DND-41 (cell line): ENCODE results near the gene TMTC2.

Experiments
- ATAC-seq: fragments of 200-7000 bp; cut with Tn5 transposase; 3 replicates; pipeline ENCODE4 v1.9.1; 2021; ENCODE audit warnings: low read depth; ENCODE audit not compliant: insufficient read depth
- DNase-seq: peaks from one replicate; pipeline ENCODE4 v3.0.0-alpha.2; 2020
- H2AFZ ChIP-seq: 2 replicates; pipeline ENCODE4 v1.6.0; 2012; ENCODE audit warnings: low read depth, low read length
- H3K27ac ChIP-seq: 2 replicates; pipeline ENCODE4 v1.5.1; 2012; ENCODE audit warnings: low read length, inconsistent platforms
- H3K27me3 ChIP-seq: fragments of 200-600 bp; sonication (generic); 2 replicates; pipeline ENCODE4 v1.6.0; 2012; ENCODE audit warnings: low read length, mild to moderate bottlenecking, inconsistent platforms; ENCODE audit not compliant: insufficient read depth, poor library complexity
- H3K36me3 ChIP-seq: 2 replicates; pipeline ENCODE4 v1.5.1; 2012; ENCODE audit warnings: low read length, inconsistent platforms; ENCODE audit not compliant: insufficient read depth
- H3K4me1 ChIP-seq: 2 replicates; pipeline ENCODE4 v1.5.1; 2012; ENCODE audit warnings: mild to moderate bottlenecking, low read length; ENCODE audit not compliant: insufficient read depth
- H3K4me2 ChIP-seq: 2 replicates; pipeline ENCODE4 v1.6.0; 2012; ENCODE audit warnings: mild to moderate bottlenecking, moderate library complexity, low read length, inconsistent platforms; ENCODE audit not compliant: insufficient read depth
- H3K4me3 ChIP-seq, 2 experiments: fragments of 200-600 bp in 1 of 2; shearing (Covaris generic) in 1 of 2; 2 replicates each; pipeline ENCODE4 v1.5.1; 2012 to 2016; ENCODE audit warnings: inconsistent platforms in 2 of 2, low read length in 2 of 2, mild to moderate bottlenecking in 2 of 2, low read depth in 1 of 2, moderate library complexity in 1 of 2
- H3K79me2 ChIP-seq: 2 replicates; pipeline ENCODE4 v1.6.0; 2012; ENCODE audit warnings: low read length, inconsistent platforms; ENCODE audit not compliant: insufficient read depth
- H3K9ac ChIP-seq: 2 replicates; pipeline ENCODE4 v1.6.0; 2012; ENCODE audit warnings: low read depth, mild to moderate bottlenecking, inconsistent platforms, low read length, moderate library complexity
- H3K9me3 ChIP-seq: 2 replicates; pipeline ENCODE4 v1.5.1; 2012; ENCODE audit warnings: low read length, moderate library complexity, mild to moderate bottlenecking, inconsistent platforms; ENCODE audit not compliant: insufficient read depth, severe bottlenecking
- H4K20me1 ChIP-seq: 2 replicates; pipeline ENCODE4 v1.6.0; 2012; ENCODE audit warnings: low read length; ENCODE audit not compliant: insufficient read depth
- CTCF ChIP-seq: IDR thresholded peaks from 2 replicates; pipeline ENCODE4 v1.5.1; 2012; ENCODE audit warnings: borderline replicate concordance, low read length, moderate library complexity, mild to moderate bottlenecking; ENCODE audit not compliant: poor library complexity, severe bottlenecking; ENCODE audit errors: extremely low read depth
- EZH2 ChIP-seq: IDR thresholded peaks from 3 replicates; pipeline ENCODE4 v1.6.1; 2012; ENCODE audit warnings: borderline replicate concordance, low read depth, mild to moderate bottlenecking, moderate library complexity, low read length, inconsistent platforms; ENCODE audit not compliant: severe bottlenecking

TMTC2 gene

DNA sequence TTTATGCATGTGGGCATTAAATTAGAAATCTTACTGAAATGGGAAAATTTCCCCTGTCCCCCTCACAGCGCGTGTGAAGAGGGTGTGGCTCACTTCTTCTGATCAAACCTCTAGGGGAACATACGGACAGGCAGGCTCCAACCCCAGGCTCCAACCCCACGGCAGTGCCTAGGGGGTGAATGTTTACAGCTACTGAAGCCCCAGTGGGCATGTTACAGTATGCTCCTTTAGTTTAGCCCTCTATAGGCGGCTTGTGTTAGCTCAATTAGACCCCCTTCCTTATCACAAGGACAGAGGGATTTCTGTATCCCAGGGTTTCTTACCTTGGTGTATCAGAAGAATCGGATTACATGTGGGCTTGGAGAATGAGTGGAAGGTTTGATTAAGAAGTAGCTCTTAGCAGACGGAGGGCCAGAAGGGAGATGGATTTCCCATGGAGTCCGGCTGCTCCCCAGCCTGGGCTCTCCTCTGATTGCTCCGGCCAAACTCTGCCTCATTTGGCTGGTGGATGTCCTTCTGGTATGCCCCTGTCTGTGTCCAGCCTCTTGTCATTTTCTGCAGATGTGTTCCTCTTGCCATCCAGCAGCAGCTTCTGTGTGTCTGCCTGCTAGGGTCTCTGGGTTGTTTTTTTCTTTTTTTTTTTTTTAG lies 223.7 kb downstream of the TMTC2 start:
- H3K4me1 ChIP-seq: no peaks in the 10 kb centered on the region
- H2AFZ ChIP-seq: no peak overlapping the region
- H3K27ac ChIP-seq: no peak overlapping the region
- no peak for TF ChIP-seq CTCF
- TF ChIP-seq EZH2: no peak
- H3K4me3 ChIP-seq: no peak overlapping the region
- no peak overlapping the region for H3K4me2 ChIP-seq
- no peaks in the 10 kb centered on the region for H3K36me3 ChIP-seq
- no peak for ATAC-seq
- no peaks in the 10 kb centered on the region for H3K27me3 ChIP-seq
- DNase-seq: no peak
- no peak overlapping the region for H3K9ac ChIP-seq
- no peaks in the 10 kb centered on the region for H4K20me1 ChIP-seq
- H3K9me3 ChIP-seq: no peaks in the 10 kb centered on the region
- H3K79me2 ChIP-seq: no peaks in the 10 kb centered on the region

GRCh38 chr12:82912406-82912805 lies 225.7 kb downstream of the TMTC2 start:
- Histone ChIP-seq H3K27me3 (no peaks in the 10 kb centered on the region), H3K9me3 (no peaks in the 10 kb centered on the region), H2AFZ (no peak overlapping the region), H3K4me3 (no peak overlapping the region), H3K9ac (no peak overlapping the region), H3K79me2 (no peaks in the 10 kb centered on the region), H3K4me1 (no peaks in the 10 kb centered on the region), H3K4me2 (no peak overlapping the region), H3K36me3 (no peaks in the 10 kb centered on the region), H4K20me1 (no peaks in the 10 kb centered on the region), H3K27ac (no peak overlapping the region)
- TF ChIP-seq EZH2: no peak
- no peak for TF ChIP-seq CTCF
- DNase-seq: no peak
- no peak for ATAC-seq

GRCh38 chr12:82919388-82920054 lies 232.8 kb downstream of the TMTC2 start:
- Histone ChIP-seq H2AFZ (no peak overlapping the region), H3K4me1 (no peaks in the 10 kb centered on the region), H3K9ac (no peak overlapping the region), H3K27ac (no peak overlapping the region), H3K9me3 (no peaks in the 10 kb centered on the region), H4K20me1 (no peaks in the 10 kb centered on the region), H3K4me3 (no peak overlapping the region), H3K27me3 (no peaks in the 10 kb centered on the region), H3K36me3 (no peaks in the 10 kb centered on the region), H3K79me2 (no peaks in the 10 kb centered on the region), H3K4me2 (no peak overlapping the region)
- DNase-seq: no peak
- no peak for ATAC-seq
- TF ChIP-seq EZH2 (no peak), CTCF (no peak)
